Activated CD8-positive, alpha-beta memory T cell treated with anti-CD3 and anti-CD28 coated beads, Interleukin-2, amount 50 U/mL, for 24 hours (primary cell): ENCODE results near the gene UGT1A6.

ENCODE experiments used
- DNase-seq: peaks from one replicate; pipeline ENCODE4 v3.0.0-alpha.2; 2020; ENCODE audit errors: extremely low read depth

The UGT1A6 gene

GRCh38 chr2:233764761-233765160 lies 72.1 kb downstream of the UGT1A6 start:
- no peak for DNase-seq

GRCh38 chr2:233766416-233766815 lies 73.7 kb downstream of the UGT1A6 start:
- no peak for DNase-seq

- DNase-seq = no peak
Observed at GRCh38 chr2:233768076-233768475, 75.4 kb downstream of the UGT1A6 start.

- no peak for DNase-seq
Observed at GRCh38 chr2:233769260-233769659, 76.6 kb downstream of the UGT1A6 start.

GRCh38 chr2:233772153-233772552 lies 79.5 kb downstream of the UGT1A6 start:
- no peak for DNase-seq

GRCh38 chr2:233772583-233772982 lies 79.9 kb downstream of the UGT1A6 start:
- DNase-seq = no peak

- DNase-seq = no peak
Observed at GRCh38 chr2:233773854-233774253, 81.2 kb downstream of the UGT1A6 start.

GRCh38 chr2:233775414-233775813 lies 82.7 kb downstream of the UGT1A6 start:
- DNase-seq = no peak

- DNase-seq = no peak
Observed at GRCh38 chr2:233778030-233778429, 85.3 kb downstream of the UGT1A6 start, which contains the start of gene MROH2A. Gene MROH2A (plus strand): TSS chr2:233778330. CDS start chr2:233779359, 1,029 bp downstream.

- no peak for DNase-seq
Observed at GRCh38 chr2:233779722-233780121, 87.0 kb downstream of the UGT1A6 start.

- no peak for DNase-seq
Observed at GRCh38 chr2:233780771-233781170, 88.1 kb downstream of the UGT1A6 start.

GRCh38 chr2:233789554-233789953 lies 96.9 kb downstream of the UGT1A6 start:
- DNase-seq = no peak

- DNase-seq = no peak
Observed at GRCh38 chr2:233791151-233791882, 98.6 kb downstream of the UGT1A6 start.

- DNase-seq = no peak
Observed at GRCh38 chr2:233791883-233792329, 99.2 kb downstream of the UGT1A6 start.

- DNase-seq = no peak
Observed at GRCh38 chr2:233792720-233793119, 100.0 kb downstream of the UGT1A6 start.

GRCh38 chr2:233793465-233794127 lies 100.9 kb downstream of the UGT1A6 start:
- DNase-seq = no peak

GRCh38 chr2:233794128-233794658 lies 101.5 kb downstream of the UGT1A6 start:
- no peak for DNase-seq

GRCh38 chr2:233795735-233796171 lies 103.1 kb downstream of the UGT1A6 start:
- DNase-seq = no peak

GRCh38 chr2:233796254-233796653 lies 103.6 kb downstream of the UGT1A6 start:
- no peak for DNase-seq

- no peak for DNase-seq
Observed at GRCh38 chr2:233798335-233799086, 105.8 kb downstream of the UGT1A6 start.

- DNase-seq = no peak
Observed at GRCh38 chr2:233799087-233799665, 106.5 kb downstream of the UGT1A6 start.

- DNase-seq = no peak
Observed at GRCh38 chr2:233799716-233800115, 107.0 kb downstream of the UGT1A6 start.
